GM21723 (cell line): ENCODE measurements around the gene HABP2.

ENCODE experiments used
- ATAC-seq: cut with Tn5 transposase; IDR thresholded peaks from one replicate; pipeline ENCODE4 v1.9.1; 2021; ENCODE audit warnings: mild to moderate bottlenecking, moderate library complexity; ENCODE audit not compliant: unreplicated experiment

Gene HABP2

DNA sequence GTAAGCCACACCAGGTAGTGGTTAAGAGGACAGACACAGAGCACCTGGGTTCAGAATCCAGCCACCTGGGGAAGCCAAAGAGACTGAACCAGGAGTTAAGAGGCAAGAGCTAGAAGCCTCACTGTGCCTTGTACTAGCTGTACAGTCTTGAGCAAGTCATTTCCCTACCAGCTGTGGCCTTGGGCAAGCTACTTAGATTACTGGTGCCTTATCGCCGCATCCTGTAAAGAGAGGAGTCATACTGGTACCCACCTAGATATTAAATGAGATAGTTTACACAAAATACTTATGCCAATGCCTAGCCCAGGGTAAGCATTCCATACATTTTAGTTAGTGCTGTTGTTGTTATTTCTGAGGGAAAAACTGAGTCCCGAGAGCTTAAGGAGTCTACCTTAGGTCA, 47.7 kb downstream of the HABP2 start:
- ATAC-seq = no peak

DNA sequence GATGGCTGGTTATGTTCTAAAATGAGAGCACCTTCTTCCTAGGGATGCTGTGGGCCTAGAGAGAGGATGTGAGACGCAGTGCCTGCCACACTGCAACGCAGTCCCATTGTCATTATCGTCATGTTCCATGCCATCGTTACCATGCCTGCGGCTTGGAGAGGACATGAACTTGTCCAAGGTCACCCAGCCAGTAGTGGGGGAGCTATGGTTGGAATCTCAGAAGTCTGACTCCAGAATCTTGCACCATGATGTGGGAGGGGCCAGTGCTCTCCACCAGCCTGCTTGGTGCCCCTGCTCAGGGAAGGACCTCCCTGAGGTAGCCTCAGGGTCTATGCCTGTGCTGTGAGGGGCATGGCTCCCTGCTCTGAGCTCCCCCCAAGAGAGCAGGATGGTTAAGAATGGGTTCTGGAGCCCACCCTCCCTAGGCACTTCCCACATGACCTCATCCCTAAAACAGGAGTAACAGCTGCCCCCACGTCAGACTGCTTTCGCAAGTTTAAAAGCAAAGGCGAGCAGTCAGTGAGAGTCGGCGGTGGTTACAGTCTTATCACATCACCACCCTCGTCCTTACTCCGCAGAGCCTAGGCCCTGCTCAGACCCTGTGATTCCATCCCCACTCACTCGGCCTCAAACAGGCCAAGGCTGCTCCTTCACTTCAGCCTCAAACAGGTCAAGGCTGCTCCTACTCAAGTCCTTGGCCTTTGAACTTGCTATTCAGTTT, 50.4 kb downstream of the HABP2 start:
- no peak for ATAC-seq

DNA sequence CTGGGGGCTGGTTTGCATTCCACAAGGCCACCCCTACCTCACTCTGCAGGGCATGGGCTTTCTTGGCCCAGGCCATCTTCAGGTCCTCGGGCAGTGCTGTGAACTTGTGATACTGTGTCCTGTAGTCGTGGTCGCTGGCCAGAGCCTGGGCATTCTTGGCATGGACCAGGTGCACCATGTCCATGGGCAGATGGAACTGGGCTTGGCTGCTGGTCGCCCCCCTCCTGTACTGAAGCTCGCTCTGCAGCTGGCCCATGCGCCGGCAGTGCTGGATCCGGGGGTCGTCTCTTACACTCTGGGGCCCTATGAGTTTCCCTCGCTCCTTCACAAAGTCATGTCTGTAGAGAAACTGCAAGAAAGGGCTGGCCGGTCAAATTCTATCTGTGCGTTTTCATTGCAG, 51.7 kb downstream of the HABP2 start:
- no peak for ATAC-seq

DNA sequence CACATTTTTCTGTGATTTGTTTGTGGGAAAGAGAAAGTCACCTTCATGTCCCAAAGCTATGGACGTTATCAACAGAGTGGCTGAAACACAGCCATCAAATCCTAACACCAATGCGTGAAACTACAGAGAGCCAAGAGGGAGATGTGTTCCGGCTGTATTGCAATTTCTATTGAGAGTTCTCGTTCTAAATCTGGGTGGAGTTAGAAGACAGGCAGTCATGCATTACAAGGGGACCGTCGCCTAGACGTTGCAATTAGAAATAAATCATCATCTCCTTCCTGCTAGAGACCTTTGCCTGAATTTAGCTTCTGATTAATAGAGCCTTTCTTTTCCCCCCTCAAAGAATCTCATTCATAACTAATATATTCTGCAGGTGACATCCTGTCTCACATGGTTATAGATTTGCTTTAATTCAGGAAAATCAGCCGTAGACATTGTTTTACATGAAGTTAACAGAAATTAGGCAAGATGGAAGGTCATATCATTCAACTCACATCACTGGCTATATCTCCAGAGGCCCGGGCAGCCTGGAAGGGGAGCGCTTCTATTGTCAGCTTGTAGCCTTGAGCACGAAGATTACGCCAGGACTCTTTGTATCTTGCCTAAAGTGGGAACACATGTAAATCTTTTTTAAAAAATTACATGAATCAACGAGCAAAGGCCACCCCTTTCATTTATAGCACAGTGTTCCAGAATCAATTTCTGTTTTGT, 52.6 kb downstream of the HABP2 start:
- no peak for ATAC-seq

DNA sequence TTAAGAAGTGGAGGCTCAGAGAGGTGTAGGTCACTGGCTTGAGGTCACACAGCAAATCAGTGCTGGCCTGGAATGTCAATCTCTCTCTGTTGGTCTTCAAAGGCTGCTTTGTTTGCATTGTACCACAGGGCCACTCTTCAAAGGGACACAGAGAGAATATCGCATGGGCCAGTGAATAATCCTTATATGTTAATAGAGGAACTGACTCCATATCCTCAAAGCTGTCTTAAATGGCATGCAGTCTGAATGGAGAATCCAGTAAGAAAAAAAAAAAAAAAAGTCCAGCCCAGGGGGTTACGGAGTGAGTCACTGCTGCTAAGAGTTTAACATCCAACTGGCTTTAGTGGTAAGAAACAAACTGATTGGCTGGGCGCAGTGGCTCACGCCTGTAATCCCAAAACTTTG, 56.9 kb downstream of the HABP2 start:
- ATAC-seq = no peak

DNA sequence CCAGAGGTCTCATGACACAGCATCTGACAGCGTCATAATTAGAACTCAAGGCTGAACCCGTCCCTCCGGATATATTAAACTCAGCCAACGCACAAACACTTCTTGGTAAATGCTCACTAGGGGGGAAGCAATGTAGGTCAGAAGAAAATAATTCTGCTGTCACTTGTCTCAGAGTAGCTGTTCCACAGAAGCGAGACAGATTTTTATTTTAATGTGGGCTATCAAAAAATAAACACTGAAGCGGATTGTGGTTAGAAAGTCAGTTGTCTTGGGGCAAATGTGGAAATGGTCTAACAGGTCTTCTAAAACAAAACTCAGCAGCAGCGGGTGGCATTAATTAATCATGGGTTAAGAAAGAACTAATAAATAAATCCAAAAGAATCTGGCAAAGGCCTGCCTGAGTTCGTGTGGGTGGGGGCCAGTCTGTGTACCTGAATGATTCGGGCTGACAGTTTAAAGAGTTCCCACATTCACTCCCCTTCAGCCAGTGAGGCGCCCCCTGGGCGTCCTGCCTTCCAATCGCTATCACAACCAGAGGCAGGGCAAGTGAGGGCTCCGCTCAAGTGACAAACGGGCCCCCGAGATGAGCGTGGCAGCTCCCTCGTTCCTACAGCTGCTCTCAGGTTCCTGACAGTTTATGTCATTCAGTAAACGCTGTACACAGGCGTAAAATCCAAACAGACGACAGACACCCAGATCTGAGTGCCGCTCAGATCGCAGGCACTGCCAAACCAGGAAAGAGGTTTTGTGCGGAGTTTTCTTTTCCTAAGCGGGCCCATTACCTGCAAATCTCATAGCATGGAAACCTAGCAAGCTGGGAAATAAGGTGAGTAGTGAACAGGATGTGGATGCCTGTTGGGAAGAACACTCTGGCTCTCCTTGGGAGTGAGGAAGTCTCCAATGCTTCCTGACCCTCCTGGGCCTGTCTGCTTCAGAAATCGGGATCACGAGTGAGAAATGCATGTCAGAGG, 58.1 kb downstream of the HABP2 start:
- ATAC-seq = no peak

DNA sequence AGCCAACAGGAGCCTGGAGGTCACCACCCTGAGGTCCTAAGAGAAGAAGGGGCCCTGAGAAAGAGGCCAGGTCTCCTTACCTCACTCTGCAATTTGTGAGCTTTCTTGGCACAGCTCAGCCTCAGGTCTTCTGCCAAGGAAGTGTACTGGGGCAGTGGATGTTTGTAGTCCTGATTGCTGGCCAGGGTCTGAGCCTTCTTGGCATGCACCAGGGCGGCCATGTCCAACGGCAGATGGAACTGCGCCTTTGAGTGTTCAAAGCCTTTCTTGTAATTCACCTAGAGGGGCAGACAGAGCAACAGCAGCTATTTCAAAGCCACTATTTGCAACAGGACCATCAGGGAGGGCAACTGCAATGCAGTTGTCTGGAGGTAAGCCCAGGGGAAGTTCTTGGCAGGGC, 59.3 kb downstream of the HABP2 start:
- ATAC-seq = no peak

DNA sequence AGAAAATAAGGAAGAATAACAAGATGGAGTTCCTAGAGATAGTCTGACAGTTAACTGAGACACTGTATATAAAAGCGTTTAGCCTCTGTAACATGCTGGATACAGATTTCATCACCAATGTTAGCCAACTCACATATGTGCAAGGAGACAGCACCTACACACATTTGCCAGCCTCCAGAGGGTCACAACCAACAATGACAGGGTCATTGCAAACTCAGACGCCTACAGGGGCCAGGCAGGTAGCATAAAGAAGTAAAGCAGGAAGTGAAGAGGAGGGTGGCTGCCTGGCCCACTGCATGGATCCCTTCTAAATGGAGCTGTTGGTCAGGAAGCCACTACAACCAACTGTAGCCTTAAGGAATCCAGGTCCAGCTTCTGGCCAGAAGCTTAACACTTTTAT, 60.6 kb downstream of the HABP2 start:
- ATAC-seq = no peak

DNA sequence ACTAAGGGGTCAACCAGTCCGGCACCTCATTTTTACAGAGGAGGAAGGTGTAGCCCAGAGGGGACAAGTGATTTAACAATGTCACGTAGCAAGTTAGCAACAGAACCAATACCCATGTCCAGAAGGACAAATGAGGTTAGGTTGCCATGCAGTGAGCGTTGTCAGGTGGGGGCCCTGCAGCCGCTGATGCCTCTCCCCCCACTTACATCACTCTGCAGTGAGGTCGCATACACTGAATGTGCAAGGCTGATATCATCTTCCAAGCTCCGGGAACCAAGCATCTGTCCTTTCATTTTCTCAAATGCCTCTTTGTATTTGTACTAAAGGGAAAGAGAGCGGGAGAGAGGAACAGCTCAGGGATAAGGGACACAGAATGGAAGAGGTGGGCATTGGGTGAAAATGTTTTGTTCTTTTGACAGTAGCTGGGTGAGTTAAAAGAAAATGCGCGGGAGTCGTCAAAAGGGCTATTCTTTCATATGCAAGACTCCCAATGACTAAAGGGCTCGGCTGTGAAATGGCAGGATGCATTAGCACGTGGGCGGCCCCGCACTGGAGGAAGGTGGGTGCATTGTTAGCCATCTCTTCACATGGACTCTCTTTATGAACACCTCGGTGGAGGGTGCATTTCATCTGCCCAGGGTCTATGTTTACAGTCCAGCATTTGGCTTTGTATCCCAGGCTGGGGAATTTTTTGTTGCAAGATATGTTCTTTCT, 61.3 kb downstream of the HABP2 start:
- no peak for ATAC-seq

DNA sequence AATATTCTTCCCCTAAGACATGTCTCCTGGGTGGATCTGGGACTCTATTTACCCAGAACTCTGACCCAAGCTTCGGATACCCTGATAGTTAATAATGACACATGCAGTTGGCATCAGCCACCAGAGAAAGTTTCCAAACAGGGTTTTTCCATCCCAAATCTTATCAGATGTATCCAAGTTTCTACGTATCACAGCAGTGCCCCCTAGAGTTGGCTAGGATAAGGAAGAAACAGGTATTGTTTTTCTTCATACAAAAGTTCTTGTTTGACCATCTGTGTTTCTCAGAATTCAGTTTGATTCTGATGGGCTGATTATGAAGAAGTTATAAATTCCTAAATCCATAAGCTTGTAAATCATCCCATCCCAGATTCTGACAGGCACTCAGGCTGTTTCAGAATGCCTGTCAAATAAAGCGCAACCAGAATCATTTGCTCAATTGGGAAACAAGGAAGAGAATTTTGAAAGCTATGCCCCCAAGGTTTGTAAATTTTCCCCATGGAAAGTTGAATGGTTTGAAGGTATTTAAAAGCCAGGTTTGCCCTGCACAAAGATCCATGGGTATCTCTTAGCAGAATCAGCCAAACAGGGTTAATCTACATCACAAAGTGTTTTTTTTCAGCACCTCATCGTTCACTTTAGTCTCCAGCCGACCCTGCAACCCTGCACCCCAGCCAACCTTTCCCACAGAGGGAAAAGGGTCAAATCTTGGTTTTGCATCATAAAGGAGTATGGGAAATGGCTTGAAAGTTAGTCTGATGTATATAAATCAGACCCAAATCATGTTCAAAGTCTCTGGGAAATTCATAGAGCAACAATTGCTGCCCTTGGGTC, 63.6 kb downstream of the HABP2 start:
- ATAC-seq = no peak

DNA sequence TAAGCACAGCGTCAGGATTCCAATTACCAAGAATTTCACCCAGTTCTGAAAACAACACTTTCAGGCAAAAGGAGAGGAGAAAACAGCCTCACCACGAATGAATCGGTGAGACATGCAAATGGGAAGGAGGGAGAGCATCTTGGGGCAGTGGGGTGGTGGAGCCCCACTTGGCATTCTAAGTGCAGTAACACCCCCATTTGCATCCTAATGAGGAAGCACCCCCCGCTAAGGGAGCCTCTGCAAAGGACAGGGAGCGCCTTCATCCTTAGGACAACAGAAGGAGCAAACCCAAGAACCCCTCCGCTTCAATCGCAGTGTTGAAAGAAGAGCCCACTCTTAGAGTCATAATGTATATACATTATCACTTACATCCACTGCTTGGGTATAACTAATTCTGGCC, 64.2 kb downstream of the HABP2 start:
- ATAC-seq = no peak

DNA sequence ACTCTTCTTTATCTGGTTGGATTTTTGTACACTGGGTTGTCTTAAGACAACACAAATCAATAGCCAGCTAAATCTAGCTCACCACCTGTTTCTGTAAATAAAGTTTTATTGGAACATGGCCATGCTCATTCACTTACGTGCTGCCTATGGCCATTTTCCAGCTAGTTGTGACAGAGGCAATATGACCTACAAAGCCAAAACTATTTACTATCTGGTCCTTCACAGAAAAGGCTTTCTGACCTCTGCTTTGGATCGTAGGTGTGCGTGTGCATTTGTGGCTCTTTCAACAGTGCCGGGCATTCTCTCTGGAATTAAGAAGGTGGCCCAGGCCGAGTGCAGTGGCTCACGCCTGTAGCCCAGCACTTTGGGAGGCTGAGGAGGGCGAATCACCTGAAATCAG, 65.5 kb downstream of the HABP2 start:
- ATAC-seq = no peak

DNA sequence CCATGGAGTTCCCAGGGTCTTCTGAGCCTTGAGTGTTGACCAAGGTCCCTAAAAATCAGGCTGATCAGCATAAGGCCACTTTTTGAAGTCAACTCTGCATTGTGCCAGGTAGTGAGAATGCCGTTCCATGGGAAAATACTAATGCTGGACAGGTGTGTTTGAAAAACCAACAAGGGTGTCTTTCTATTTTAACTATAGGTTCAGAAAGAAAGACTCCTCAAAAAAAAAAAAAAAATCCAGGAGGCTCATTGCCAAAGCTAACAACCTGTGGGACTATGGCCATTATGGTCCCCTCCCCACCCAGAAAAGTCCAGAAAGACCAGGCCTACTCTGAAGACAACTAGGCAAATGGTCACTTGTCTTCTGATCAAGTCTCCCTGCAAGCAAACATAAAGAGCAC, 66.5 kb downstream of the HABP2 start:
- ATAC-seq = no peak

DNA sequence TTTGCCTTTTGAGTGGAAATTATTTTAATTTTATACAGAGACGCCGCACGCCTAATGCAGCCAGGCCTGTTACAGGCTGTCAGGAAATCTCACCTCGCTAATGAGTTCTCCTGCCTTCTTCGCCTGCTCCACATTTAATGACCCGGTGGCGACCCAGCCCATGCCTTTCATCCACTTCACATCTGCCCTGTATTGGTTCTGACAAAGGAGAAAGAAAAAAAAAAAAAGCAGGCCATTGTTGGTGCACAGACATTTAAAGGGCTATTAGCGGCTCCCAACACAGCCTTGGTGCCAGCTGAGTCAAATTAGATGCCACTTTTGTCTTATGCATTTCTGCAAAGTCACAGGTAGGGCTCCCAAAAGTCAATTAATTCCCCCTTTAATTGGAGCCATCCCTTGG, 67.7 kb downstream of the HABP2 start:
- ATAC-seq = no peak

DNA sequence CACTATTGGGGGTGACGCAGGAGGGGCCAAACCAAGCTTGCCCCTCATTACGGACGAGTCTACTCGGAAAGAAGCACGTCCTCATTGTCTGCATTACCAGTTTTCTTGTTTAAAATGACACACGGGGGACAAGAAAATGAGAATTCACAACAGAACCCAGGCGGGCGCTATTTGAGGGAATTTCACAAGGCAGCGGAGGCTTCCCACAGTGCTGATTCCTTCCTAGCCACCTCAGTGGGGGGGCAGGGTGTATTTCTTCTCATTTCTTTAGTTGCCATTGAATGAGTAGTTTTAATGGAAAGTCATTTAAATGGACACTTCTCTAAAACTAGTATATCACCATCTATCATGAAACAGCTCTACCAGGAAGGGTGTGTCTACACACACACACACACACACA, 68.1 kb downstream of the HABP2 start:
- no peak for ATAC-seq

DNA sequence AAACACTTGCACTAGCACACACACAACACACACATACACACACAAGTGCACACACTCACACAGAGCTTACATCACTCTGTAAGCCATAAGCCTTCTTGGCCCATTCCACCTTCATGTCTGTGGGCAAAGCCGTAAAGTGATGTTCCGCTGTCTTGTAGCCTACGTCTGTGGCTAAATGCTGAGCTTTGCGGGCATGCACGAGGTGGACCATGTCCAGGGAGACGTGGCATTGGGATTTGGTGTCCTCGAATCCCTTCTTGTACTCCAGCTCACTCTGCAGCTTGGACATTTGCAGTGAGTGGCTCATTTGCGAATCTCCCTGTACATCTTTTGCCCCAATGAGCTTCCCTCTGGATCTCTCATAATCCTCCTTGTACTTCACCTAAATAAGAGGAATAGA, 68.9 kb downstream of the HABP2 start:
- no peak for ATAC-seq

DNA sequence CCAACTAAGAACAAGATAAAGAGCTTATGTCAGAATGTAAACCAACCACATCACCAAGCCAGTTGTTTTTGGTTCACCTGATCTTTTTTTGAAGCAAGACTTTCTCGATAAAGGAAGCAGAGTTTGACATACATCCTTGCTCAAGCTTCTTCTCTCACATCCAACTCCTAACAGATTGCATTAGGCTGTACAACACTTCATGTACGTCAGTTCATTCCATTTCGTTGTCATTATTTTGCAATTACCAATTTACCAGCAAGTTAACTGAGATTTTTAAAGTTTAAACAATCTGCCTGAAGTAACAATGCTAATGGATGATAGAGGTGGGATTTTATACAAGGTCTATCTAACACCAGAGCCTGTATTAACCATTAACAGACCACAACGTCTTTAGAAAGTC, 70.0 kb downstream of the HABP2 start:
- ATAC-seq = no peak

DNA sequence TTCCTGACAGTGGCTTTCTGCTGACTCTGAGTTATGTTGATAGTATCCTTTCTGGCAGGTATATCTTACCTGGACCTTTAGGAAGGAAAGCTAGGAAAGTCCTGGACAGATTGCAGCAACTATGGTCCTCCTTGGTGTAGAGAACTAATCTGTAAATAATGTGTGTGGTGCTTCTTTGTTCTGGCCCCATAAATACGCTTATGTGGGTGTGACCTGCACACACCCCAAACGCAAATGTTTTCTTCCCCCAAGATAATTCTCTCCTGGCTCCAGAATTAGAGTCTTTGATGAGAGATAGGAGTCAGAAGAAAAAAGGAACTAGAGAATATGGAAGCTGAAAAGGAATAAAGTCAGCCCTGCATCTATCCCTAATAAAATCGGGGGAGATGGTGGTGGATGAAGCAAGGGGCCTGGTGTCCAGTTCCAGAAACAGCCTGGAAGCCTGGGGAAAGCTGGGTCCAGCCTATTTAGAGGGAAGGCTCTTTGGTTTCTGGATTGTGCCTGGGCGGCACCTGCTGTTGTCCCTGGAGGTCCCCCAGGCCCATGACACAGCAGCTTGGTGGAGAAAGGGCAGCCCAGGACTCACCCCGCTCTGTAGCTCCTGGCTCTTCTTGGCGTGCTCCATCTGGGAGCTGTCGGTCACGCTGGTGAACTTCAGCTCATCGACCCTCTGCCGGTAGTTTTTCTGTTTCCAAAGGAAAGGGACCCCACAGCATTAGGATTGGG, 72.8 kb downstream of the HABP2 start:
- ATAC-seq = no peak

DNA sequence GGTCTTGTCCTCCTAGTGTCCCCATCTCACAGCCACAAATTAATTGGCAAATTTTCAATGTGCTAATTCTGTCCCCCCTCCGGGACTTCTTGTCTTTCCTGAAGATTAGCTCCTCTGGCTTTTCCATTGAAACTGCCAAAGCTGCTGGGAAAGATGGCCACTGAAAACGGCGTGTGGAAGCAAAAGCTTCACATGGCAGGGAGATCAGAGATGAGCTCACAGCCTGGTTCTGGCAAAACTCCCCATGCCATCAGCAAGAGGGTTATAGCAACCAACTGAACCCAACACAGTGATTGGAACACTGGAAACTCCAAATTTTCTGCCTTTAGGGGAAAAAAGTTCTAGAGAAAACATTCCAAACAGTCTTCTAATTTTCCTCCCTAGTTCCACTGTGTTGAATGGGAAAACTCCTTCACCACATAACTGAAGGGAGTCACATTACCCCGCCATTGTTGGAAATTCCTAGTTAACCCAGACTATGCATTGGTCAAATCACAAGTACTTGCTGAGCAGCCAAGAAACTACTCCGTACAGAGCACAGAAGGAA, 74.0 kb downstream of the HABP2 start:
- ATAC-seq = no peak
